MM.1S (cell line): ENCODE data around the gene ITLN1.

ENCODE experiments used
- DNase-seq: peaks from one replicate; pipeline ENCODE4 v3.0.0-alpha.2; 2015
- H2AFZ ChIP-seq: fragments of 300-600 bp; sonication (generic); 2 replicates; pipeline ENCODE4 v1.6.0; 2016; ENCODE audit warnings: antibody characterized with exemption, low read length
- H3F3A ChIP-seq: fragments of 300-600 bp; sonication (generic); 2 replicates; pipeline ENCODE4 v1.6.1; 2016; ENCODE audit warnings: mild to moderate bottlenecking, antibody characterized with exemption, low read length, moderate library complexity, mixed read lengths; ENCODE audit not compliant: insufficient read depth
- H3K27ac ChIP-seq: fragments of 300-600 bp; sonication (generic); 2 replicates; pipeline ENCODE4 v1.5.1; 2016; ENCODE audit warnings: mild to moderate bottlenecking, low read length
- H3K27me3 ChIP-seq: fragments of 300-600 bp; sonication (generic); replicated peaks from 2 replicates; pipeline ENCODE4 v1.6.0; 2016; ENCODE audit warnings: low read length; ENCODE audit not compliant: insufficient read depth
- H3K36me3 ChIP-seq: fragments of 300-600 bp; sonication (generic); replicated peaks from 2 replicates; pipeline ENCODE4 v1.6.1; 2016; ENCODE audit warnings: mild to moderate bottlenecking, low read length, mixed read lengths; ENCODE audit not compliant: insufficient read depth
- H3K4me1 ChIP-seq: fragments of 300-600 bp; sonication (generic); 2 replicates; pipeline ENCODE4 v1.6.1; 2016; ENCODE audit warnings: low read length, mixed read lengths
- H3K4me2 ChIP-seq: fragments of 300-600 bp; sonication (generic); 2 replicates; pipeline ENCODE4 v1.6.0; 2016; ENCODE audit warnings: low read depth, low read length
- H3K4me3 ChIP-seq: fragments of 300-600 bp; sonication (generic); 2 replicates; pipeline ENCODE4 v1.5.1; 2016; ENCODE audit warnings: low read length, mixed read lengths
- H3K79me2 ChIP-seq: fragments of 300-600 bp; sonication (generic); 2 replicates; pipeline ENCODE4 v1.6.1; 2016; ENCODE audit warnings: mixed run types, low read length, mixed read lengths
- H3K9ac ChIP-seq: fragments of 300-600 bp; sonication (generic); 2 replicates; pipeline ENCODE4 v1.6.1; 2016; ENCODE audit warnings: low read length, mixed read lengths
- H3K9me2 ChIP-seq: fragments of 300-600 bp; sonication (generic); replicated peaks from 2 replicates; pipeline ENCODE4 v1.6.1; 2016; ENCODE audit warnings: mild to moderate bottlenecking, low read length, mixed read lengths; ENCODE audit not compliant: insufficient read depth
- H3K9me3 ChIP-seq: fragments of 300-600 bp; sonication (generic); replicated peaks from 2 replicates; pipeline ENCODE4 v1.6.1; 2016; ENCODE audit warnings: mild to moderate bottlenecking, low read length, mixed read lengths; ENCODE audit not compliant: insufficient read depth
- H4K20me1 ChIP-seq: fragments of 300-600 bp; sonication (generic); 2 replicates; pipeline ENCODE4 v1.6.1; 2016; ENCODE audit warnings: mild to moderate bottlenecking, low read length, moderate library complexity, mixed read lengths; ENCODE audit not compliant: insufficient read depth
- CTCF ChIP-seq: fragments of 300-600 bp; sonication (generic); IDR thresholded peaks from 2 replicates; pipeline ENCODE4 v1.5.1; 2016; ENCODE audit warnings: antibody characterized with exemption, low read length, mixed read lengths
- EZH2 ChIP-seq: fragments of 300-600 bp; sonication (generic); optimal IDR thresholded peaks from 2 replicates; pipeline ENCODE3; 2017; ENCODE audit warnings: low read depth, mild to moderate bottlenecking, antibody characterized with exemption, low read length, mixed read lengths
- EZH2phosphoT487 ChIP-seq: fragments of 300-600 bp; sonication (generic); IDR thresholded peaks from 2 replicates; pipeline ENCODE4 v1.6.1; 2018; ENCODE audit warnings: antibody characterized with exemption, low read length

ITLN1 gene

GRCh38 chr1:160853014-160853413 lies 32.0 kb downstream of the ITLN1 start:
- H3K9me3 ChIP-seq: no peaks in the 10 kb centered on the region
- H3K79me2 ChIP-seq: no peaks in the 10 kb centered on the region
- H2AFZ ChIP-seq: no peak overlapping the region
- no peak overlapping the region for H3K4me3 ChIP-seq
- no peaks in the 10 kb centered on the region for H3K9me2 ChIP-seq
- H3F3A ChIP-seq: no peaks in the 10 kb centered on the region
- no peak for DNase-seq
- no peaks in the 10 kb centered on the region for H3K27me3 ChIP-seq
- H3K9ac ChIP-seq: no peak overlapping the region
- TF ChIP-seq EZH2phosphoT487 (no peak), EZH2 (no peak), CTCF (no peak)
- H3K4me2 ChIP-seq: no peak overlapping the region
- no peaks in the 10 kb centered on the region for H3K4me1 ChIP-seq
- no peaks in the 10 kb centered on the region for H4K20me1 ChIP-seq
- H3K27ac ChIP-seq: no peak overlapping the region
- no peaks in the 10 kb centered on the region for H3K36me3 ChIP-seq

GRCh38 chr1:160850993-160851392 lies 34.0 kb downstream of the ITLN1 start:
- Histone ChIP-seq H3K9me3 (no peaks in the 10 kb centered on the region), H4K20me1 (no peaks in the 10 kb centered on the region), H3K9ac (no peak overlapping the region), H3K9me2 (no peaks in the 10 kb centered on the region), H3K27me3 (no peaks in the 10 kb centered on the region), H3K4me1 (no peaks in the 10 kb centered on the region), H3K4me2 (no peak overlapping the region), H3K27ac (no peak overlapping the region), H3K36me3 (no peaks in the 10 kb centered on the region), H2AFZ (no peak overlapping the region), H3K79me2 (no peaks in the 10 kb centered on the region), H3F3A (no peaks in the 10 kb centered on the region), H3K4me3 (no peak overlapping the region)
- DNase-seq: no peak
- TF ChIP-seq CTCF (no peak), EZH2phosphoT487 (no peak), EZH2 (no peak)

GRCh38 chr1:160850541-160850940 lies 34.4 kb downstream of the ITLN1 start:
- no peak overlapping the region for H3K27ac ChIP-seq
- H3K4me3 ChIP-seq: no peak overlapping the region
- no peak for TF ChIP-seq CTCF
- no peak for TF ChIP-seq EZH2
- no peak for TF ChIP-seq EZH2phosphoT487
- H3K9me3 ChIP-seq: no peaks in the 10 kb centered on the region
- H3K9me2 ChIP-seq: no peaks in the 10 kb centered on the region
- no peak overlapping the region for H2AFZ ChIP-seq
- no peak for DNase-seq
- H3K4me1 ChIP-seq: no peaks in the 10 kb centered on the region
- no peaks in the 10 kb centered on the region for H3K36me3 ChIP-seq
- no peaks in the 10 kb centered on the region for H3K79me2 ChIP-seq
- H3F3A ChIP-seq: no peaks in the 10 kb centered on the region
- H3K27me3 ChIP-seq: no peaks in the 10 kb centered on the region
- no peak overlapping the region for H3K9ac ChIP-seq
- H4K20me1 ChIP-seq: no peaks in the 10 kb centered on the region
- no peak overlapping the region for H3K4me2 ChIP-seq
